ENCODE measurements around the gene FBXO36.

DNA sequence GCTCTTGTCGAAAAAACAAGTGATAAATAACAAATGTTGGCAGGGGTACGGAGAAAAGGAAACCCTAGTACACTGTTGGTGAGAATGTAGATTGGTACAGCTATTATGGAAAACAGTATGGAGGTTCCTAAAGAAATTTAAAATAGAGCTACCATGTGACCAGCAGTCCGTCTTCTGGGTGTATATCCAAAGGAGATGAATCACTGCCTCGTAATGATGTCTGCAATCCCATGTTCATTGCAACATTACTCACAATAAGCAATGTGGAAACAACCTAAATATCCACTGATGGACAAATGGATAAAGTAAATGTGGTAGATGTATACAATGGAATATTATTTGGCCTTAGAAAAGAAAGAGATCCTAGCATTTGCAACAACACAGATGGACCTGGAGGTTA lies 95.8 kb downstream of the FBXO36 start:
- TF ChIP-seq EZH2 (IDR thresholded peaks at IDR 0.05) (no peak), SIN3A (IDR thresholded peaks at IDR 0.05; ENCODE audit: low read depth) (no peak), ZFX (IDR thresholded peaks at IDR 0.05) (no peak), SP1 (IDR thresholded peaks at IDR 0.05; ENCODE audit: low read depth) (no peak), FOSL1 (IDR thresholded peaks at IDR 0.05; ENCODE audit: low read depth) (no peak), POLR2AphosphoS5 (IDR thresholded peaks at IDR 0.05; ENCODE audit: low read depth, low read length) (no peak), POLR2A (IDR thresholded peaks at IDR 0.05; ENCODE audit: borderline replicate concordance, extremely low read depth, insufficient read depth, insufficient read length) (no peak)
- TF ChIP-seq, protein P1, sequence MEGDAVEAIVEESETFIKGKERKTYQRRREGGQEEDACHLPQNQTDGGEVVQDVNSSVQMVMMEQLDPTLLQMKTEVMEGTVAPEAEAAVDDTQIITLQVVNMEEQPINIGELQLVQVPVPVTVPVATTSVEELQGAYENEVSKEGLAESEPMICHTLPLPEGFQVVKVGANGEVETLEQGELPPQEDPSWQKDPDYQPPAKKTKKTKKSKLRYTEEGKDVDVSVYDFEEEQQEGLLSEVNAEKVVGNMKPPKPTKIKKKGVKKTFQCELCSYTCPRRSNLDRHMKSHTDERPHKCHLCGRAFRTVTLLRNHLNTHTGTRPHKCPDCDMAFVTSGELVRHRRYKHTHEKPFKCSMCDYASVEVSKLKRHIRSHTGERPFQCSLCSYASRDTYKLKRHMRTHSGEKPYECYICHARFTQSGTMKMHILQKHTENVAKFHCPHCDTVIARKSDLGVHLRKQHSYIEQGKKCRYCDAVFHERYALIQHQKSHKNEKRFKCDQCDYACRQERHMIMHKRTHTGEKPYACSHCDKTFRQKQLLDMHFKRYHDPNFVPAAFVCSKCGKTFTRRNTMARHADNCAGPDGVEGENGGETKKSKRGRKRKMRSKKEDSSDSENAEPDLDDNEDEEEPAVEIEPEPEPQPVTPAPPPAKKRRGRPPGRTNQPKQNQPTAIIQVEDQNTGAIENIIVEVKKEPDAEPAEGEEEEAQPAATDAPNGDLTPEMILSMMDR (IDR thresholded peaks at IDR 0.05 in 2 of 3, conservative IDR thresholded peaks at IDR 0.05 in 1 of 3; ENCODE audit: borderline replicate concordance in 1 of 3, insufficient read depth in 1 of 3, low read depth in 2 of 3, low read length in 2 of 3): no peak

Data from HCT116 (cell line).